Body of pancreas (tissue), 4 donors: Measurements from ENCODE around the gene LSP1. TPM values are rescaled to one million over a fixed set of nuclear protein-coding genes. Genes with fewer than 3 reads are reported as not detected.
A peak's percentile ranks its signal among the peaks of the same experiment; 100 is the strongest.

Experiments
- ATAC-seq: fragments of 150-250 bp; one replicate; pipeline ENCODE4 v1.9.1; 2016
- DNase-seq, 4 donors: peaks; one replicate each; pipeline ENCODE4 v3.0.0-alpha.2; 2019
- H3K27ac ChIP-seq, 4 donors: fragments of 200-600 bp; sonication (generic); 1 replicate in 3 of 4; 2 replicates in 1 of 4; pipeline versions ENCODE4 v1.5.1 to v1.6.1; 2016 to 2019; ENCODE audit warnings: mild to moderate bottlenecking in 1 of 4, mixed read lengths in 1 of 4, moderate library complexity in 1 of 4
- H3K27me3 ChIP-seq, 2 donors: fragments of 200-600 bp; sonication (generic); one replicate each; pipeline ENCODE4 v1.6.0; 2016; ENCODE audit warnings: mild to moderate bottlenecking in 1 of 2
- H3K36me3 ChIP-seq, 2 donors: fragments of 200-600 bp; sonication (generic); replicated peaks in 1 of 2; 2 replicates each; pipeline ENCODE4 v1.5.1; 2016; ENCODE audit warnings: low read depth in 2 of 2; ENCODE audit not compliant: insufficient read depth in 1 of 2
- H3K4me1 ChIP-seq: fragments of 200-600 bp; sonication (generic); one replicate; pipeline ENCODE4 v1.6.0; 2016
- H3K4me3 ChIP-seq, 2 donors: fragments of 200-600 bp; sonication (generic); 1 replicate in 1 of 2; 2 replicates in 1 of 2; pipeline ENCODE4 v1.5.1; 2016 to 2019
- H3K9me3 ChIP-seq, 3 donors: fragments of 200-600 bp; sonication (generic); 1 replicate in 2 of 3; 2 replicates in 1 of 3; pipeline ENCODE4 v1.5.1; 2016
- POLR2A ChIP-seq, 3 donors: fragments of 450-650 bp; IDR thresholded peaks; one replicate each; pipeline ENCODE4 v1.6.1; 2016; ENCODE audit warnings: antibody characterized with exemption in 3 of 3, mild to moderate bottlenecking in 2 of 3
- WGBS, 2 donors: methylation state at CpG; one replicate each; pipeline ENCODE4 v1.1.5; 2017; 5-methylcytosine and 5-hydroxymethylcytosine counted together
- intact Hi-C: fragments of 100-400 bp; cut with DNase I; formaldehyde crosslinking; loops from one replicate; pipeline ENCODE4 v1.15.1; 2023
- total RNA-seq, 2 donors: library from RNA; depleted of rRNA; stranded (reverse); fragments of >200 nt; gene quantifications; one replicate each; pipeline ENCODE4 v1.1.0, GENCODE V29; 2016
- TF ChIP-seq, protein P1 (sequence below), 7 experiments: fragments of 450-650 bp in 4 of 7; fragments of 200-600 bp in 3 of 7; sonication (generic) in 3 of 7; IDR thresholded peaks; one replicate each; pipeline ENCODE4 v1.5.1; 2016 to 2019; ENCODE audit warnings: antibody characterized with exemption in 7 of 7

The LSP1 gene
- total RNA-seq, 2 donors from 2014 or later, result 9.9 to 11.5 TPM

DNA sequence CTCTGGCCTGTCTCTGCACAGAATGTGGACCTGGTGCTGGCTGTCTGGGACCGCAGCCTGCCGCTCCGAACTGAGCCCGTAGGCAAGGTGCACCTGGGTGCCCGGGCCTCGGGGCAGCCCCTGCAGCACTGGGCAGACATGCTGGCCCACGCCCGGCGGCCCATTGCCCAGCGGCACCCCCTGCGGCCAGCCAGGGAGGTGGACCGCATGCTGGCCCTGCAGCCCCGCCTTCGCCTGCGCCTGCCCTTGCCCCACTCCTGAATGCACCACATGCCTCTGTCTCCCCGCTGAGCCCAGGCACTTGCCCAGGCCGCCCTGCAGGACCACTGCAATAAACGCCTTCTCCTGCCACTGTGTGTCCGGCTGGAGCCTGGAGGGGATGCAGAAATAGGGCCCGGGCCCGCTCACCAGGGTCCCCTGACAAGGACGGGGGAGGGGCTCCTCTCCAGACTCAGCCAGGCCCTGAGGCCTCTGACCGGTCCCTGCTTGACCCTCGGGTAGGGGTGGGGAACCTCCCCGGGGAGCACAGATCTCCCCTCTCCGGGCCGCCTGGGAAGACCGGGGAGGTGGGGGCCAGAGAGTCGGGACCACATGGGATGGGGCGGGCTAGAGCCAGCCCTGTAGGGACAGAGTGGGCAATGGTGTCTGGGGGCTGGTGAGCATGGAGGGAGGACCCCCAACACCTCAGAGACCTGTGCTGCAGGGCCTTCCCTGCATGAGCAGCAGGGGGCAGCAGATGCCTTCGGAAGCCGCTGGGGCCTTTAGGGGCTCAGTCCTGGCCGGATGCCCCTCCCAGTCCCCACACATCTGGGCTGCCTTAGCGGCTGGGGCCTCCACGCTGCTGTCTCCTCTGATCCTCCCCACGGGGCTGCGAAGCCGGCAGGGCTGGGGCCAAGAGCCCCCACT lies 15.5 kb upstream of the LSP1 start:
- intact Hi-C loops, result no loop called here
- Histone ChIP-seq H3K4me1 (peaks cover 77% of the 10 kb centered on the region), H3K9me3 (no peaks in the 10 kb centered on the region), H3K27ac (peak overlapping the region in 1 of 4 donors; percentile 45), H3K36me3 (no peaks in the 10 kb centered on the region), H3K27me3 (no peaks in the 10 kb centered on the region), H3K4me3 (no peak overlapping the region)
- TF ChIP-seq, protein P1, sequence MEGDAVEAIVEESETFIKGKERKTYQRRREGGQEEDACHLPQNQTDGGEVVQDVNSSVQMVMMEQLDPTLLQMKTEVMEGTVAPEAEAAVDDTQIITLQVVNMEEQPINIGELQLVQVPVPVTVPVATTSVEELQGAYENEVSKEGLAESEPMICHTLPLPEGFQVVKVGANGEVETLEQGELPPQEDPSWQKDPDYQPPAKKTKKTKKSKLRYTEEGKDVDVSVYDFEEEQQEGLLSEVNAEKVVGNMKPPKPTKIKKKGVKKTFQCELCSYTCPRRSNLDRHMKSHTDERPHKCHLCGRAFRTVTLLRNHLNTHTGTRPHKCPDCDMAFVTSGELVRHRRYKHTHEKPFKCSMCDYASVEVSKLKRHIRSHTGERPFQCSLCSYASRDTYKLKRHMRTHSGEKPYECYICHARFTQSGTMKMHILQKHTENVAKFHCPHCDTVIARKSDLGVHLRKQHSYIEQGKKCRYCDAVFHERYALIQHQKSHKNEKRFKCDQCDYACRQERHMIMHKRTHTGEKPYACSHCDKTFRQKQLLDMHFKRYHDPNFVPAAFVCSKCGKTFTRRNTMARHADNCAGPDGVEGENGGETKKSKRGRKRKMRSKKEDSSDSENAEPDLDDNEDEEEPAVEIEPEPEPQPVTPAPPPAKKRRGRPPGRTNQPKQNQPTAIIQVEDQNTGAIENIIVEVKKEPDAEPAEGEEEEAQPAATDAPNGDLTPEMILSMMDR (IDR thresholded peaks at IDR 0.05), result peak; percentile 65 to 90 (median 80)
- TF ChIP-seq POLR2A (IDR thresholded peaks at IDR 0.05), result no peak
- DNase-seq, result peak; percentile 62 to 71 (median 68)
- no peak for ATAC-seq
- 51 to 60% methylated on average over 12 to 34 of the region's 38 CpGs for WGBS, 2 donors

DNA sequence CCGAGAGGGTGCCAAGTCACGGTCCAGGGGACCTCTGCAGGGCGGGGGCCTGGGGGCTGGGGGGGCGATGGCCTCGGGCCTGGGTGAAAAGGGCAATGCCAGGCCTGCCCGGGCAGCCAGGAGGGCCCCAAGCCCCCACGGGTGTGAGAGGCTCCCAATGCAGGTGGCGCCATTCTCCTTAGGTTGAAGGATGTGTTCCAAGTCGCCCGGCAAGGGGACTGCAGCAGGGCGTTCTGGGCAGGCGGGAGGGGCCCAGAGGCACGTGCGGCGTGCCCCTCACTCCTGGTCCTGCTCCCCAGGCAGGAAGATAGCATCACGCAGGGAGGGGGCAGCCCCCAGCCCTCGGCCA lies 14.8 kb upstream of the LSP1 start:
- H3K27ac ChIP-seq, result peak overlapping the region in 1 of 4 donors; percentile 45
- ATAC-seq, result no peak
- WGBS, 2 donors, result 20 to 59% methylated on average over 3 to 17 of the region's 17 CpGs
- no peaks in the 10 kb centered on the region for H3K27me3 ChIP-seq
- no peaks in the 10 kb centered on the region for H3K9me3 ChIP-seq
- peaks cover 77% of the 10 kb centered on the region for H3K4me1 ChIP-seq
- TF ChIP-seq POLR2A (IDR thresholded peaks at IDR 0.05), result no peak
- TF ChIP-seq, protein P1 (IDR thresholded peaks at IDR 0.05), result peak in 1 of 7 experiments; percentile 7
- H3K36me3 ChIP-seq, result no peaks in the 10 kb centered on the region
- intact Hi-C loops, result no loop called here
- DNase-seq, result peak in 1 of 4 donors; percentile 20
- H3K4me3 ChIP-seq, result no peak overlapping the region

DNA sequence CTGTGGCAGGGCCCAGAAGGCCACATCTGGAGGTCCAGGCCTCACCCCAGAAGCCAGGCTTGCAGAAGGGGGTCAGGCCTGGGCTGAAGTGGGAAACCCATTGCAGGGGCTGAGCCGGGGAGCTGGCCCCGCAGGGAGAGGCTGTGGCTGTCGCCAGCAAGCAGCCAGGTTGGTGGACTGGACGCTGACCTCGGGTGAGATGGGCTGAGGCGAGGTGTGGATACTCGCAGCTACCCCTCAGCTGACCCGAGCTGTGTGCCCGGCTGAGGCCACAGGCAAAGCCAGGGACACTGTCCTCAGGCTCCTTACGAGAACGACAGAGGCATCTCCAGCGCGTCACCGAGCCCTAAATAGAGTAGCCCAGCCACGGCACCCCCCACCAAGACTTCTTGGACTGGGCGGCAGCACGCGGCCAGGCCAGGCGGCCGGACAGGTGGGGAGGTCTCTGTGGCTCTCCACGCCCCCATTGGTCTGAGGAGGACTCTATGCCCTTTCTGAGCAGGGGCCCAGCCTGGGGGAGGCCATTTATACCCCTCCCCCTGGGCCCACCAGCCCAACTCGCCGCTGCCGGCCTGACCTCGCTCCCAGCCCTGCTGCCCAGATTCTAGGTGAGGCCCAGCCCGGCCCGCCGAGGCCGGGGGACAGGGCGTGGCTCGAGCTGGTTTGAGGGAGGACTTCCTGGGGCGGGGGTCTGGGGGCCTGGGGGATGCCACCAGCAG lies 14.3 kb upstream of the LSP1 start, which contains the start of gene TNNI2:
TNNI2 (plus strand) TSS at position 556 of the 719 bp plus-strand sequence. CDS start 716 bp downstream, outside the sequence.
- Histone ChIP-seq H3K27me3 (no peaks in the 10 kb centered on the region), H3K4me1 (peaks cover 77% of the 10 kb centered on the region), H3K9me3 (no peaks in the 10 kb centered on the region), H3K4me3 (no peak within 1 kb of the TSS), H3K27ac (peak within 1 kb of the TSS in 3 of 4 donors; percentile 94 to 98 (median 96)), H3K36me3 (no peaks in the 10 kb centered on the region)
- TF ChIP-seq POLR2A (IDR thresholded peaks at IDR 0.05), result no peak
- TF ChIP-seq, protein P1 (IDR thresholded peaks at IDR 0.05), result no peak
- intact Hi-C loops, result no loop called here
- ATAC-seq (no peak), DNase-seq (peak in 2 of 4 donors; percentile 8 to 22)
- WGBS, 2 donors, result 84 to 86% methylated on average over 16 to 31 of the region's 32 CpGs

DNA sequence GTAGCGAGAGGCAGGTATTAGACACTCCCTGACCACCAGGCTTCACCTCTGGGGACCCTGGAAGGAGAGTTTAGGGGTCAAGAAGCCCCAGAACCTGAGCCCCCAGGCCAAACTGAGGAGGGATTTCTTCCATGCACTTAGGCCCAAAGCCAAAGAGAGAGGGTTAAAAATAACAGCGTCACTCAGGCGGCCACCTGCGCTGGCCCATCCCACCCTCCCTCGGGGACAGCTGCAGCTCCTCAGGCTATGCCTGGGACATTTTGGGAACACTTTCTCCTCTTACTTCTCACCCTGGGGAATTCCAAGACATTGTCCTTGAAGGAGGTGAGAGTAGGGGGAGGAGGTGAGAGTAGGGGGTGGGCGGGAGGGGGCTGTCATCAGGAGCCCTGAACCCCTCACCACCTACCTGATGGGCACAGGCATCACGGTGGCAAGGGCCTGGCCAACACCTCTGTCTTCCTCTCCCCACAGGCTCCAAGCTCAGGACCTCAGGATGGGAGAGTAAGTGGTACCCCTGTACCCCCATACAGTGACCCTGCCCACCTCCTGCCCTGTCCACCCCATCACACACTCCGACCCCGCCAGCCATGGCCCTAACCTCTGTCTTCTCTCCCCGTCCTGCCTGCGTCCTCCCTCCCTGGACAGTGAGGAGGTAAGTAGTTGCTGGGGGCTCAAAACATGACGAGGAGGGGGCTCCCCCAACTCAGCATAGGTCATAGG lies 13.5 kb upstream of the LSP1 start:
- Histone ChIP-seq H3K9me3 (no peaks in the 10 kb centered on the region), H3K27me3 (no peaks in the 10 kb centered on the region), H3K4me3 (no peak overlapping the region), H3K27ac (peak overlapping the region in 3 of 4 donors; percentile 94 to 98 (median 96)), H3K4me1 (peaks cover 79% of the 10 kb centered on the region), H3K36me3 (no peaks in the 10 kb centered on the region)
- TF ChIP-seq, protein P1 (IDR thresholded peaks at IDR 0.05), result no peak
- TF ChIP-seq POLR2A (IDR thresholded peaks at IDR 0.05), result no peak
- ATAC-seq (no peak), DNase-seq (no peak)
- 64 to 79% methylated on average over 9 to 12 of the region's 12 CpGs for WGBS, 2 donors
- intact Hi-C loops, result no loop called here
